Cardiac fibroblast (primary cell): Measurements from ENCODE around the gene SRP68.
"Not testable (repeated sequence)": the region's sequence is repeated elsewhere in the genome, so short reads cannot be mapped to it uniquely, and the experiment has no call there.

Source experiments
- DNase-seq, 2 donors: peaks; one replicate each; pipeline versions ENCODE4 v3.0.0 to v3.0.0-alpha.2; 2010; ENCODE audit warnings: low read depth in 2 of 2
- H3K4me3 ChIP-seq, 2 donors: replicated peaks in 1 of 2; 1 replicate in 1 of 2; 2 replicates in 1 of 2; pipeline ENCODE4 v1.5.1; 2011; ENCODE audit warnings: low read depth in 2 of 2, low read length in 2 of 2, mild to moderate bottlenecking in 2 of 2, moderate library complexity in 1 of 2
- CTCF ChIP-seq: IDR thresholded peaks from one replicate; pipeline ENCODE4 v1.5.1; 2011; ENCODE audit warnings: low read depth, mild to moderate bottlenecking, low read length, inconsistent platforms

The SRP68 gene

GRCh38 chr17:76079956-76080767, 7.8 kb upstream of the SRP68 start:
- no peak overlapping the region for H3K4me3 ChIP-seq
- peak in 1 of 2 donors; percentile 20 for DNase-seq
- TF ChIP-seq CTCF, result peak; percentile 21

- no peak for TF ChIP-seq CTCF
- no peak overlapping the region for H3K4me3 ChIP-seq
- no peak for DNase-seq
These were observed 7.2 kb upstream of the SRP68 start for GRCh38 chr17:76079535-76079955.

DNA sequence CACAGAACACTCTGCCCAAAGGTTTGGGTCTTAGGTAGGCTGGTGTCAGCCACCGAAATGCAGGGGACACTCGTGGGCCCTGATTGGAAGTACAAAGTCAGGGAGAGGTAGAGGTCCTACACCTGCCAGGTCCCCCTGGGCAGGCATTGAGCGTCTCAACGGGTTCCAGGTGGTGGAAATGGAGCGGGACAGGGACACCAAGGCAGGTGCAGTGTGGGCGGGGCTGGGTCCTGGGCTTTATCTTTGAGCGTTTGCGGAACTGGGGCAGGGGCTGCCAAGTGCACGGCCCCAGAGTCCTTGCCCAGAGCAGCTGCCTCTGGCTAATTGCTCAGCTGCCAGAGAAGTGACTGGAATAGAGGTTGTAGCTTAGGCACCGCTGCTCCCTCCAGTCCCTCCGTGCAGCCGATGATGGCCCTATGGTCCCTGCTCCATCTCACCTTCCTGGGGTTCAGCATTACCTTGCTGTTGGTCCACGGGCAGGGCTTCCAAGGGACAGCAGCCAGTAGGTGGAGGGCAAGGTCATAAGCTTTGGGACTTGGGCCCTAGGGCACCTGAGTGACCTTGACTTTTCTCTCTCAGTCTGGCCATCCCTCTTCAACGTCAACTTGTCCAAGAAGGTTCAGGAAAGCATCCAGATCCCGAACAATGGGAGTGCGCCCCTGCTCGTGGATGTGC, 6.7 kb upstream of the SRP68 start, which contains the start of gene ZACN:
TSS of gene ZACN (plus strand) at position 323 of the 675 bp plus-strand sequence. CDS start at position 406, 83 bp downstream.
- H3K4me3 ChIP-seq, result no peak within 1 kb of the TSS
- no peak for TF ChIP-seq CTCF
- DNase-seq, result no peak

DNA sequence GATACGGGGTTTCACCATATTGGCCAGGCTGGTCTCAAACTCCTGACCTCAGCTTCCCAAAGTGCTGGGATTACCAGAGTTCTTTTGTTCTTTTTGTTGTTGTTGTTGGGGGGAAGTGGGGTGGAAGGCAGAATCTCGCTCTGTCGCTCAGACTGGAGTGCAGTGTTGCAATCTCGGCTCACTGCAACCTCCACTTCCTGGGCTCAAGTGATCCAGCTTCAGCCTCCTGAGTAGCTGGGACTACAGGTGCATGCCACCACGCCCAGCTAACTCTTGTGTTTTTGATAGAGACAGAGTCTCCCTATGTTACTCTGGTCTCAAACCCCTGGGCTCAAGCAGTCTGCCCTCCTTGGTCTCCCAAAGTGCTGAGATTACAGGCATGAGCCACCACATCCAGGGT, 6.1 kb upstream of the SRP68 start:
- H3K4me3 ChIP-seq, DNase-seq: not testable (repeated sequence)

GRCh38 chr17:76077584-76078110, 5.3 kb upstream of the SRP68 start:
- H3K4me3 ChIP-seq, result no peak overlapping the region
- no peak for TF ChIP-seq CTCF
- DNase-seq, result no peak

GRCh38 chr17:76076765-76077583, 4.7 kb upstream of the SRP68 start:
- TF ChIP-seq CTCF, result no peak
- no peak overlapping the region for H3K4me3 ChIP-seq
- DNase-seq, result no peak
